HG02759 (cell line): ENCODE measurements around the gene ATP6V0A1.
"Not testable (repeated sequence)": the region's sequence is repeated elsewhere in the genome, so short reads cannot be mapped to it uniquely, and the experiment has no call there.

Experiments
- ATAC-seq: cut with Tn5 transposase; IDR thresholded peaks from one replicate; pipeline ENCODE4 v1.9.1; 2021; ENCODE audit warnings: mild to moderate bottlenecking, moderate library complexity; ENCODE audit not compliant: unreplicated experiment

Gene ATP6V0A1

GRCh38 chr17:42458497-42459255 lies at the start of gene ATP6V0A1:
Gene ATP6V0A1, plus strand, starts transcription at chr17:42458878. Its CDS starts 2,017 bp downstream, at chr17:42460895.
- ATAC-seq = peak; percentile 84

- ATAC-seq = no peak
Measured at GRCh38 chr17:42409523-42410318, 49.0 kb upstream of the ATP6V0A1 start.

- ATAC-seq = no peak
Measured at GRCh38 chr17:42410319-42410685, 48.4 kb upstream of the ATP6V0A1 start.

- ATAC-seq = no peak
Measured at GRCh38 chr17:42411361-42411760, 47.3 kb upstream of the ATP6V0A1 start.

DNA sequence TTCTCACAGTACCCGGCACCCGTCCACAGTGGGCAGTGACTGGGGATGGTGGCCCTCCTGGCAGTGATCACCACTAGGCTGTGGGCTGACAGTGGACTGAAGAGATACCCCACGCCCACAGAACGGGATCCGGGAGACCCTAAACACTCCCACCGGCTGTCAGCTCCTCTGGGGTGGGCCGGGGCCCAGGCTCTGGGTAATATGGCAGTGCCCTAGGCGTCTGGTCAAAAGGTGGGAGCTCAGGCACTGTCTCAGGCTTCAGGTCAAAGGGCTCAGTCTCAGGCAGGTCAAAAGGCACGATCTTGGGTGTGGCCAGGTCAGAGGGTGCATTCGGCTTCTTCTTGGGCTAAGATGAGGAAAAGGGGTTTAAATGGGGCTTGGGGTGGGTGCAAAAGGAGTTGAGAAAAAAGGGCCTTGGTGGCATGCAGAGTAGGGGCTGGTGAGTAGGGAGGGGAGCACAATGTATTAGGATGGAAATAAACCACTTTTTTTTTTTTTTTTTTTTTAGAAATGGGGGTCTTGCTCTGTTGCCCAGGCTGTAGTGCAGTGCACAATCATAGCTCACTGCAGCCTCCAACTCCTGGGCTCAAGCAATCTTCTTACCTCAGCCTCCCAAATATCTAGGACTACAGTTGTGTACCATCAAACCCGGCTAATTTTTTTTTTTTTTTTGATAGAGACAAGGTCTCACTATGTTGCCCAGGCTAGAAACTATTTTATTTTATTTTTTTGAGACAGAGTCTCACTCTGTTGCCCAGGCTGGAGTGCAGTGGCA lies 46.6 kb upstream of the ATP6V0A1 start:
- no peak for ATAC-seq

DNA sequence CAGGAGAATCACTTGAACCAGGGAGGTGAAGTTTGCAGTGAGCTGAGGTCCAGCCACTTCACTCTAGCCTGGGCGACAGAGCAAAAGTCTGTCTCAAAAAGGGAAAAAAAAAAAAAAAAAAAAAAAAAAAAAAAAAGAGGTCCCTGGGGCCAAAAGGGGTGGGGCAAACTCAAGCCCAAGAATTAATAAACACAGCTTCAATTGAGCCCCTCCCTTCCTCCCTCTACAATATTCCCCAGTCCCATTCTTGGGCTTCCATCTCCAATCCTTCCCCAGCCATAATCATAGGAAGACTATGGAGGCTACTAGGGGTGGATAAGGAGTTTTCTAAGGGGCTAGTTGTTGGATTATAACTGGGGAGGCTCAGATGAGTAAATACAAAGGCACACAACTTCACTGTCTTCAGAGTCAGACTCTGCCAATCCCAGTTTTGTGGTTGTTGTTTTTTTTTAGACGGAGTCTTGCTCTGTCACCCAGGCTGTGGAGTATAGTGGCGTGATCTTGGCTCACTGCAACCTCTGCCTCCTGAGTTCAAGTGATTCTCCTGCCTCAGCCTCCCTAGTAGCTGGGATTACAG lies 45.1 kb upstream of the ATP6V0A1 start:
- no peak for ATAC-seq

- ATAC-seq = peak; percentile 49
Measured at GRCh38 chr17:42414704-42415409, 43.8 kb upstream of the ATP6V0A1 start.

DNA sequence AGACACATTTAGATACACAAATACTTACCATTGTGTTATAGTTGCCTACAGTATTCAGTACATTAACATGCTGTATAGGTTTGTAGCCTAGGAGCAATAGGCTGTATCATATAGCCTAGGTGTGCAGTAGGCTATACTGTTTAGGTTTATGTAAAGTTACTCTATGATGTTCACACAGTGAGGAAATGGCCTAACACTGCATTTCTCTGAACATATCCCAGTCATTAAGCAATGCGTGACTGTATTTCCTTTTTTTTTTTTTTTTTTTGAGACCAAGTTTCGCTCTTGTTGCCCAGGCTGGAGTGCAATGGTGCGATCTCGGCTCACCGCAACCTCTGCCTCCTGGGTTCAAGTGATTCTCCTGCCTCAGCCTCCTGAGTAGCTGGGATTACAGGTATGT lies 40.7 kb upstream of the ATP6V0A1 start:
- not testable (repeated sequence) for ATAC-seq

DNA sequence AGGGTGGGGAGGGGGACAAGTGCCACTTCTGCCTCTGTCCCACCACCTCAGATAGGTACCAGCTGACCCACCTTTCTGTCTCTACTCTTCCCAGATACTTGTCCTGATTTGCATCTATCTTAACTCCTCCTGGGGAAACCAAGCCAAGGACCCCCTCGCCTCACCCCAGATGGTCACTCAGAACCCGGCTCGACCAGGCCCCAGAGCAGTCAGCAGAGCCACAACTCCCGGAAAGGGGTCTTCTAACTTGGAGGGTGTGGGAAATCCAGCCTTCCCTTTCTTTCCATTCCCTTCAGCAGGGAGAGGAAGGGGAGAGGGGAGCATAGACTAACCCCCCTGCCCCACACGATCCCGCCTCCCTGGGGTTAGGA lies 37.6 kb upstream of the ATP6V0A1 start:
- ATAC-seq = no peak

- ATAC-seq = no peak
Measured at GRCh38 chr17:42421507-42422338, 37.0 kb upstream of the ATP6V0A1 start.

DNA sequence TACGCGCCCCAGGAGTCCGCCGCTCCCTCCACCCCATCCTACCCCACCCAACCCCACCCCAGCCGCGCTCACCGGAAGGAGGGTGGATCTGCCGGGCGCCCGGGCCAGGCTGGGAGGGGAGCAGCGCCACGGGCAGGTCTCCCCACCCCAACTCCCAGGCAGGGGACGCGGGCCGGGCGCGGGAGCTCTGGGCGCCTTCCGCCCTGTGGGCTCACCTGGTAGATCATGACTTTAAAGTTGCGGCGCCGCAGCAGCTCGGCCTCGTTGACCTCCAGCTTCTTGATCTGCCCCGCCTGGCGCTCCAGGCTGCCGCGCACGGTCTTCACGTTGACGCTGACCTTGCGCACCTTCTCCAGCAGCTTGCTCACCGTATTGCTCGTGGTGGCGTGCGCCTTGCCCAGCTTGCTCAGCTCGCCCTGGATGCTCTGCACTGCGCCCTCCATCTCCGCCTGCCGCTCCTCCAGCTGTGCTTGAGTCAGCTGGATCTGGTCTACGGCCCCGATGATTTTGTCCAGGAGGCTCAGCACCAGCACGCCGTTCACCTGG lies 36.2 kb upstream of the ATP6V0A1 start:
- ATAC-seq = no peak

GRCh38 chr17:42422958-42423712 lies 35.5 kb upstream of the ATP6V0A1 start, which contains the start of gene CAVIN1:
Gene CAVIN1, minus strand, starts transcription at chr17:42423256. Its CDS starts 159 bp downstream, at chr17:42423097.
- no peak for ATAC-seq

DNA sequence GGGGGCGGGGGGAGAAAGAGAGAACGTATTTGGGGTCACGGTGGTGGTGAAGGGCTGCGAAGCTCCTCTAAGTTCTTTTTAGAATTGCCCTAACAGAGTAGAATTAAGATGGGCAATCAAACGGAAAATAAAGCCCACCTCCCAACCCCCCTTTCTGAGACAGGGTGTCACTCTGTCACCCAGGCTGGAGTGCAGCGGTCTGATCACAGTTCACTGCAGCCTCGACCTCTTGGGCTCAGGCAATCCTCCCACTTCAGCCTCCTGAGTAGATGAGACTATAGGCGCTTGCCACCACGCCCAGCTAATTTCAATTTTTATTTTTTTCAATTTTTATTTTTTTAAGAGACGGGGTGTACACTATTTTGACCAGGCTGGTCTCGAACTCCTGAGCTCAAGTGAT lies 34.9 kb upstream of the ATP6V0A1 start:
- no peak for ATAC-seq

DNA sequence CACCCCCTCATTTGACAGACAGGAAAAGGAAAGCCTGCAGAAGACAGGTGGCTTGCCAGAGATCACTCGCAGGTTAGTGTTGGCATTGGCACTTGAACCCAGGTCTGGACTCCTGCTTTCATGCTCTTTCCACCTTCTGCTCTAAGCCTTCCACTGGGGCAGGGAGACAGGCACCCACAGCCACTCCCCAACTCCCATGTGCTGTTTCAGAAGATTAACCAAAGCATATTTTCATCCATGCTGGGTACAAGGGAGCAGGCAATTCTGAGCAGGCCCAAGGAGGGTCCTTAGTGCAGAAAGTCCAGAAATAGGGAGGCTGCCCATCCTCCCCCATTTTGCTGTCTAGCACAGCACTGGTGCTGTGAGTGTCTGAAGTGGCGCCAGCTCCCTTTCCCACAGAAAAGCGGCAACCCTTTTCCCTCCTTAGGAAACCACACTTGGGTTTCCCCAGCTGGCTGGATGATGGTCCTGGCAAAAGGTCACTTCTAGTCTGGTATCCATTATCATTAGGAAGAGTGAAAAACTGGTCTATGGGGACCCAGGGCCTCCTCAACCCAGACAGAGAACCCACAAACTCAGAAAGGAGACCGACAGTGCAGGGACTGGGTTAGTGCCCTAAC lies 33.6 kb upstream of the ATP6V0A1 start:
- no peak for ATAC-seq

DNA sequence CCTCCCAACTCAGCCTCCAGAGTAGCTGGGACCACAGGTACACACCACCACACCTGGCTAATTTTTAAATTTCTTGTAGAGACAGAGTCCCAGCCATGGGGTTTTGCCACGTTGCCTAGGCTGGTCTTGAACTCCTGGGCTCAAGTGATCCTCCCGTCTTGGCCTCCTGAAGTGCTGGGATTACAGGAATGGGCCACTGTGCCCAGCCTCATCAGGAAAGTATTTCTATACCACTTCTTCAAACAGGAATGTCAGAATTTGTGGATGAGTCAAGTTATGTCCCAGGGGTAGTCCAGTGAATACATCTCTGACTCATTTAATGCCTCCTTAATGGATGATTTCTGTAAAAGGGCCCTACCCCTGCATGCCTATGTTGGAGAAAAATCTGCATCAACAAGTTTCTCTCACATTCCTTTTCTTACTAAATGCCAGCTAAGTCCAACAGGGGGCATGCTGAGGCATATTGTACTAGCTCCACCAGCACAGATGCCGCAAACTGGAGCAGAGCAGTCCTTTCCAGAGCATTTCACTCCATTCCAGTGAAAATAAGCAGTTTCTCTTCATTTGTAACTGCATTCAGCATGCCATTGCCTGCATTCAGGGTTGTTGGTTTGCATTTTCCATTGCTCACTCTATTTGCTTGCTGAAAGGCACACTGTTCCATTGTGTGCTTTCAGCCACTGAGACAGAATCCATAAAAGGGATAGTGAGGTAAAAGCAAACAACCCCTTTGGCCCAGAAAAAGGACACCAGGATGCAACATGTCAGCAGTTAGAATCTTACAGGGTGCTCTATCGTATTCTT lies 30.3 kb upstream of the ATP6V0A1 start:
- ATAC-seq = no peak

DNA sequence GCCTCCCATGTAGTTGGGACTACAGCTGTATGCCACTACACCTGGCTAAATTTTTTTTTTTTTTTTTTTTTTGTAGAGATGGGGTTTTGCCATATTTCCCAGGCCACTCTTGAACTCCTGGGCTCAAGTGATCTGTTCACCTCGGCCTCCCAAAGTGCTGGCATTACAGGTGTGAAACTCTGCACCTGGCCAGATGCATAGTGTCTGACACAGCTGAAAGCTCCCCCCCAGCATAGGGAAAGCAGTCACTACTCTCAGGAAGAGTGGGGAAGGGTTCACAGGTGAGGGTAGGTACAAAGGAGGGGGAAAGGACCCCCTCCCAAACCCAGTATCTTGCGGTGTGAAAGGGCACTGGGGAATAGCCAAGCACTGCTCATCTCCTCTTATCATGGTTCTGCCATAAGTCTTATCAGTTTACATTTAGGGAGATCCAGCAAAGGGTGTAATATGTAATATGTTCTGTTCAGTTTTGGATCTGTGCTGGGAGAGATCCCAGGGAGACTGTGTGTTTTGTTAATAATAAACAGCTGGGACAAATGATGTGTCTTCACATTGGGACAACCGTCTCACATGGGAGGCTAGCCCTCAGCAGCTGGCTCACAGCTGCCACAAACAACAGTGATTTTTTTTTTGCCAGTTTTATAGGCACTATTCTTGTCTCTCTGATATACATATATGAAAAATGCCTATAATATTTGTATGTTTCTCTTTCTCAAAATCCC lies 28.8 kb upstream of the ATP6V0A1 start:
- no peak for ATAC-seq

- no peak for ATAC-seq
Measured at GRCh38 chr17:42431758-42432161, 26.9 kb upstream of the ATP6V0A1 start.
